Uterus (tissue), 2 donors: ENCODE measurements around the gene TSGA10.

Experiments
- CTCF ChIP-seq, 4 experiments: fragments of 200-600 bp in 2 of 4; fragments of 450-650 bp in 2 of 4; sonication (generic) in 2 of 4; IDR thresholded peaks; one replicate each; pipeline ENCODE4 v1.5.1; 2016 to 2019; ENCODE audit warnings: antibody characterized with exemption in 4 of 4, mild to moderate bottlenecking in 2 of 4, moderate library complexity in 1 of 4
- POLR2A ChIP-seq, 2 donors: fragments of 450-650 bp; IDR thresholded peaks; one replicate each; pipeline ENCODE4 v1.6.1; 2016; ENCODE audit warnings: antibody characterized with exemption in 2 of 2, mild to moderate bottlenecking in 1 of 2, moderate library complexity in 1 of 2

GRCh38 chr2:99032001-99032400 is 122.7 kb downstream of the TSGA10 start:
- TF ChIP-seq CTCF (IDR thresholded peaks at IDR 0.05) (no peak), POLR2A (IDR thresholded peaks at IDR 0.05) (no peak)
